ENCODE results near the gene VDR.

- no peak for TF ChIP-seq POLR2A (IDR thresholded peaks at IDR 0.05)
- TF ChIP-seq, protein P1, sequence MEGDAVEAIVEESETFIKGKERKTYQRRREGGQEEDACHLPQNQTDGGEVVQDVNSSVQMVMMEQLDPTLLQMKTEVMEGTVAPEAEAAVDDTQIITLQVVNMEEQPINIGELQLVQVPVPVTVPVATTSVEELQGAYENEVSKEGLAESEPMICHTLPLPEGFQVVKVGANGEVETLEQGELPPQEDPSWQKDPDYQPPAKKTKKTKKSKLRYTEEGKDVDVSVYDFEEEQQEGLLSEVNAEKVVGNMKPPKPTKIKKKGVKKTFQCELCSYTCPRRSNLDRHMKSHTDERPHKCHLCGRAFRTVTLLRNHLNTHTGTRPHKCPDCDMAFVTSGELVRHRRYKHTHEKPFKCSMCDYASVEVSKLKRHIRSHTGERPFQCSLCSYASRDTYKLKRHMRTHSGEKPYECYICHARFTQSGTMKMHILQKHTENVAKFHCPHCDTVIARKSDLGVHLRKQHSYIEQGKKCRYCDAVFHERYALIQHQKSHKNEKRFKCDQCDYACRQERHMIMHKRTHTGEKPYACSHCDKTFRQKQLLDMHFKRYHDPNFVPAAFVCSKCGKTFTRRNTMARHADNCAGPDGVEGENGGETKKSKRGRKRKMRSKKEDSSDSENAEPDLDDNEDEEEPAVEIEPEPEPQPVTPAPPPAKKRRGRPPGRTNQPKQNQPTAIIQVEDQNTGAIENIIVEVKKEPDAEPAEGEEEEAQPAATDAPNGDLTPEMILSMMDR (IDR thresholded peaks at IDR 0.05) = no peak
These were observed 93.0 kb downstream of the VDR start for GRCh38 chr12:47811581-47812484.
